GM12891 (cell line): ENCODE data around the gene ENTPD8.

Source experiments
- POLR2A ChIP-seq: IDR thresholded peaks from 2 replicates; pipeline ENCODE4 v1.6.1; 2011; ENCODE audit warnings: low read depth, low read length, control low read depth
- POLR2AphosphoS5 ChIP-seq: IDR thresholded peaks from 2 replicates; pipeline ENCODE4 v1.6.1; 2011; ENCODE audit warnings: low read depth, low read length, control low read depth

DNA sequence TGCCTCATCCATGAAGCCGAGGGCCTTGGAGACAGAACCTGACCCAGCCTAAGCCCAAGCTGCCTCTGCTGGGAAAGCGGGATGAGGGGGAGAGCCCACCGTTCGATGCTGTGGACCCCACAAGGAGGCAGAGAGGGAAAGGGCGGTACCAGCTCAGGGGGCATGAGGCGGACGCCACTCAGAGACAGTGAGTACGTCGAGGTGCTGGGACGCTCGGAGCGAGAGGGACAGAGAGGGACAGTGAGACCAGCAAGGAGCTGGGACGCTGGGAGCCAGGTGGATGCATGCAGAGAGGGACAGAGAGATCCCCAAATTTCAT is 51.8 kb downstream of the ENTPD8 start:
- TF ChIP-seq POLR2A (no peak), POLR2AphosphoS5 (no peak)
